Left cardiac atrium (tissue), 4 donors: ENCODE results near the gene DGCR6L. TPM values are rescaled to one million over a fixed set of nuclear protein-coding genes. Genes with fewer than 3 reads are reported as not detected.
"Not testable (repeated sequence)": the region's sequence is repeated elsewhere in the genome, so short reads cannot be mapped to it uniquely, and the experiment has no call there.

Source experiments
- ATAC-seq, 2 donors: fragments of 200-7000 bp; cut with Tn5 transposase; one replicate each; pipeline ENCODE4 v1.9.1; 2020; ENCODE audit warnings: mild to moderate bottlenecking in 2 of 2, moderate library complexity in 2 of 2
- DNase-seq: peaks from one replicate; pipeline ENCODE4 v3.0.0-alpha.2; 2020
- intact Hi-C, 2 donors: fragments of 100-400 bp; cut with DNase I; formaldehyde crosslinking; loops; one replicate each; pipeline versions ENCODE4 v1.14.1 to v1.15.1; 2022 to 2023
- total RNA-seq, 2 donors: library from RNA; stranded (reverse); fragmentation: NEBNext Ultra II Directional; extraction: Animal tissue kit (Norgen Biotek cat#: 25700); gene quantifications; one replicate each; pipeline ENCODE4 v1.2.1, GENCODE V29; 2021
- donor health status: DM: no; HTN: yes; CAD: no.
- donor health status: DM: no; HTN: yes; CAD: no; lungs with severe emphysema.
- donor health status: DM: yes; HTN: yes; CAD: no.
- donor health status: Dilated cardiomyopathy.

The DGCR6L gene
- total RNA-seq, 2 donors from 2014 or later = 35.1 to 41.3 TPM

GRCh38 chr22:20269673-20270072, 50.2 kb downstream of the DGCR6L start:
- intact Hi-C loops = loop anchor here (5.0 to 10.0 kb wide), 3 partner anchors 65 to 112 kb away; no protein-coding TSS in a partner anchor
- ATAC-seq, DNase-seq: not testable (repeated sequence)

- DNase-seq, ATAC-seq: not testable (repeated sequence)
- intact Hi-C loops = loop anchor here (5.0 to 10.0 kb wide), 2 partner anchors 64 to 112 kb away; no protein-coding TSS in a partner anchor
Observed at GRCh38 chr22:20269201-20269600, 50.7 kb downstream of the DGCR6L start.

- intact Hi-C loops = loop anchor here (5.0 to 10.0 kb wide), 2 partner anchors 64 to 111 kb away; no protein-coding TSS in a partner anchor
- ATAC-seq (peak; percentile 83 to 88), DNase-seq (peak; percentile 70)
Observed at GRCh38 chr22:20268279-20269012, 51.4 kb downstream of the DGCR6L start, which contains the start of gene RTN4R. Gene RTN4R, minus strand, starts transcription at chr22:20268318. Its CDS starts 226 bp downstream, at chr22:20268092.

- peak in 1 of 2 donors; percentile 4 for ATAC-seq
- intact Hi-C loops = loop anchor here (5.0 to 10.0 kb wide), 2 partner anchors 63 to 110 kb away; no protein-coding TSS in a partner anchor
- DNase-seq = no peak
Observed at GRCh38 chr22:20267441-20268278, 52.2 kb downstream of the DGCR6L start.

GRCh38 chr22:20266667-20267440, 53.0 kb downstream of the DGCR6L start:
- intact Hi-C loops = loop anchor here (5.0 to 10.0 kb wide), 2 partner anchors 62 to 110 kb away; no protein-coding TSS in a partner anchor
- ATAC-seq, DNase-seq: not testable (repeated sequence)

GRCh38 chr22:20265772-20266666, 53.8 kb downstream of the DGCR6L start:
- not testable (repeated sequence) for ATAC-seq, DNase-seq
- intact Hi-C loops = loop anchor here (5.0 to 10.0 kb wide), 2 partner anchors 61 to 109 kb away; no protein-coding TSS in a partner anchor

- DNase-seq (no peak), ATAC-seq (no peak)
- intact Hi-C loops = loop anchor here (5.0 to 10.0 kb wide), 2 partner anchors 60 to 108 kb away; no protein-coding TSS in a partner anchor
Observed at GRCh38 chr22:20264614-20265452, 55.0 kb downstream of the DGCR6L start.

Other genes with a start within 250 kb of the DGCR6L start
- 10 to 100 TPM; 13.3 to 19.9 TPM for gene DGCR8, start 239.8 kb downstream of the DGCR6L start, total RNA-seq
- gene RANBP1, start 204.0 kb downstream of the DGCR6L start, total RNA-seq = 10 to 100 TPM; 38.3 to 50.4 TPM
- gene TRMT2A, start 202.8 kb downstream of the DGCR6L start, total RNA-seq = 10 to 100 TPM; 26.7 to 29.3 TPM
- gene ZDHHC8, start 188.3 kb downstream of the DGCR6L start, total RNA-seq = 10 to 100 TPM; 48.3 to 48.9 TPM
- gene CCDC188, start 169.0 kb downstream of the DGCR6L start, total RNA-seq = under 1 TPM; 0.44 to 0.62 TPM
- gene RTN4R, start 51.7 kb downstream of the DGCR6L start, total RNA-seq = 1 to 10 TPM; 1.4 to 1.8 TPM
- gene ZNF74, start 74.1 kb upstream of the DGCR6L start, total RNA-seq = 1 to 10 TPM; 3.9 to 6.5 TPM
- gene SCARF2, start 117.8 kb upstream of the DGCR6L start, total RNA-seq = 1 to 10 TPM; 3.2 to 8.3 TPM
- 10 to 100 TPM; 18.7 to 19.6 TPM for gene KLHL22, start 175.7 kb upstream of the DGCR6L start, total RNA-seq
- 10 to 100 TPM; 42.7 to 47.9 TPM for gene MED15, start 187.6 kb upstream of the DGCR6L start, total RNA-seq